Nephron (organoid): ENCODE data around the gene PCDHB4.
"Not testable (repeated sequence)": the region's sequence is repeated elsewhere in the genome, so short reads cannot be mapped to it uniquely, and the experiment has no call there.

Experiments
- H3K27ac Mint-ChIP-seq, 3 experiments: 2 replicates each; pipeline ENCODE4 v1.8.0; 2020; ENCODE audit warnings: mixed read lengths in 3 of 3, mild to moderate bottlenecking in 2 of 3, moderate library complexity in 1 of 3
- H3K27me3 Mint-ChIP-seq: 2 replicates; pipeline ENCODE4 v1.8.0; 2021; ENCODE audit warnings: low read depth, mild to moderate bottlenecking, moderate library complexity, mixed read lengths
- H3K36me3 Mint-ChIP-seq: 2 replicates; pipeline ENCODE4 v1.8.0; 2020; ENCODE audit warnings: low read depth, mixed read lengths
- H3K4me1 Mint-ChIP-seq: 2 replicates; pipeline ENCODE4 v1.8.0; 2020; ENCODE audit warnings: mixed read lengths
- H3K4me3 Mint-ChIP-seq, 3 experiments: 2 replicates each; pipeline ENCODE4 v1.8.0; 2020; ENCODE audit warnings: mild to moderate bottlenecking in 3 of 3, mixed read lengths in 3 of 3, moderate library complexity in 2 of 3
- H3K9me3 Mint-ChIP-seq: 2 replicates; pipeline ENCODE4 v1.8.0; 2020; ENCODE audit warnings: mixed read lengths
- CTCF ChIP-seq, 3 experiments: fragments of 200-600 bp; sonication (generic); IDR thresholded peaks; one replicate each; pipeline ENCODE4 v1.5.0; 2021; ENCODE audit warnings: antibody characterized with exemption in 3 of 3; ENCODE audit not compliant: unreplicated experiment in 3 of 3

PCDHB4 gene

DNA sequence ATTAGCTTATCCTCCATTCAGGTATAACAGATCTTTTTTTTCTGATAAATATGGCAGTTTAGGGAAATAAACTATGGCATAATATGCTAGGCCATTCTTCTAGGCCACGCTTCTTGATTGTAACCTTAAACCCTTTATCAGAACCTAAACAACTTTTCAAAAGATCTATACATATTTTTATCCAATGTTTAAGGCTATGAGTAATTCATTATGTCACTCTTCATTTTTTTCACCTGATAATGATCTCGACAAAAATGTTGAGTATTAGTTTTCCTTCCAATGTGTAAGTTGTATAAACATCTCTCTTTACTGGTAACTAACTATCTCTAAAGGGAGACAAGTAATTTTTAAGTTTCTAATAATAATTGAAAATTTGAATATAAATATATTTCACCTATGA lies 2.4 kb upstream of the PCDHB4 start:
- no peak for TF ChIP-seq CTCF (IDR thresholded peaks at IDR 0.05; ENCODE audit: unreplicated experiment in 3 of 3)
- peaks cover 82% of the 10 kb centered on the region for H3K36me3 Mint-ChIP-seq
- no peak overlapping the region for H3K4me3 Mint-ChIP-seq
- H3K4me1 Mint-ChIP-seq = no peaks in the 10 kb centered on the region
- H3K9me3 Mint-ChIP-seq = peaks cover 70% of the 10 kb centered on the region
- H3K27me3 Mint-ChIP-seq = peaks cover 4% of the 10 kb centered on the region
- no peak overlapping the region for H3K27ac Mint-ChIP-seq

DNA sequence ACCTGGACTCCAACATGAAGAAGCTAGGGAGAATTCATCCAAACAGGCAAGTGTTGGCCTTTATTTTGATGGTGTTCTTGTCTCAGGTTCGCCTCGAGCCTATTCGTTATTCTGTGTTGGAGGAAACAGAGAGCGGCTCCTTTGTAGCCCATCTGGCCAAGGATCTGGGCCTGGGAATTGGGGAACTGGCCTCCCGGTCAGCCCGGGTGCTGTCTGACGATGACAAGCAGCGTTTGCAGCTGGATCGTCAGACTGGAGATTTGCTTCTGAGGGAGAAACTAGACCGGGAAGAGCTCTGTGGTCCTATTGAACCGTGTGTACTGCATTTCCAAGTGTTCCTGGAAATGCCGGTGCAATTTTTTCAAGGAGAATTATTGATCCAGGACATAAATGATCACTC lies 367 bp downstream of the PCDHB4 start:
- no peak for TF ChIP-seq CTCF (IDR thresholded peaks at IDR 0.05; ENCODE audit: unreplicated experiment in 3 of 3)
- H3K27me3 Mint-ChIP-seq = peaks cover 4% of the 10 kb centered on the region
- H3K36me3 Mint-ChIP-seq = peaks cover 75% of the 10 kb centered on the region
- H3K4me1 Mint-ChIP-seq = no peaks in the 10 kb centered on the region
- H3K4me3 Mint-ChIP-seq = no peak overlapping the region
- H3K9me3 Mint-ChIP-seq = peaks cover 57% of the 10 kb centered on the region
- H3K27ac Mint-ChIP-seq = no peak overlapping the region

DNA sequence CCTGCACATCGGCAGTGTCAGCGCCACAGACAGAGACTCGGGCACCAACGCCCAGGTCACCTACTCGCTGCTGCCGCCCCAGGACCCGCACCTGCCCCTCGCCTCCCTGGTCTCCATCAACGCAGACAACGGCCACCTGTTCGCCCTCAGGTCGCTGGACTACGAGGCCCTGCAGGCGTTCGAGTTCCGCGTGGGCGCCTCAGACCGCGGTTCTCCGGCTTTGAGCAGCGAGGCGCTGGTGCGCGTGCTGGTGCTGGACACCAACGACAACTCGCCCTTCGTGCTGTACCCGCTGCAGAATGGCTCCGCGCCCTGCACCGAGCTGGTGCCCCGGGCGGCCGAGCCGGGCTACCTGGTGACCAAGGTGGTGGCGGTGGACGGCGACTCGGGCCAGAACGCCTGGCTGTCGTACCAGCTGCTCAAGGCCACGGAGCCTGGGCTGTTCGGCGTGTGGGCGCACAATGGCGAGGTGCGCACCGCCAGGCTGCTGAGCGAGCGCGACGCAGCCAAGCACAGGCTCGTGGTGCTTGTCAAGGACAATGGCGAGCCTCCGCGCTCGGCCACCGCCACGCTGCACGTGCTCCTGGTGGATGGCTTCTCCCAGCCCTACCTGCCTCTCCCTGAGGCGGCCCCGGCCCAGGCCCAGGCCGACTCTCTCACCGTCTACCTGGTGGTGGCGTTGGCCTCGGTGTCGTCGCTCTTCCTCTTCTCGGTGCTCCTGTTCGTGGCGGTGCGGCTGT lies 1.9 kb downstream of the PCDHB4 start:
- peaks cover 61% of the 10 kb centered on the region for H3K9me3 Mint-ChIP-seq
- peaks cover 77% of the 10 kb centered on the region for H3K36me3 Mint-ChIP-seq
- not testable (repeated sequence) for H3K4me1 Mint-ChIP-seq, H3K4me3 Mint-ChIP-seq, H3K27me3 Mint-ChIP-seq, H3K27ac Mint-ChIP-seq

- Mint-ChIP-seq H3K27me3 (peaks cover 4% of the 10 kb centered on the region), H3K27ac (no peak overlapping the region), H3K4me1 (no peaks in the 10 kb centered on the region), H3K9me3 (peaks cover 65% of the 10 kb centered on the region), H3K4me3 (no peak overlapping the region), H3K36me3 (peaks cover 78% of the 10 kb centered on the region)
- no peak for TF ChIP-seq CTCF (IDR thresholded peaks at IDR 0.05; ENCODE audit: unreplicated experiment in 3 of 3)
These were observed 5.7 kb downstream of the PCDHB4 start for GRCh38 chr5:141127305-141127704.

GRCh38 chr5:141135030-141135717 lies 13.6 kb downstream of the PCDHB4 start, which contains the start of gene PCDHB5:
PCDHB5 (plus strand) TSS chr5:141135206; CDS start chr5:141135435, 229 bp downstream.
- Mint-ChIP-seq H3K4me1 (no peaks in the 10 kb centered on the region), H3K9me3 (peaks cover 81% of the 10 kb centered on the region), H3K4me3 (peak within 1 kb of the TSS; percentile 85 to 90 (median 86)), H3K27ac (peak within 1 kb of the TSS; percentile 72 to 96 (median 94)), H3K27me3 (no peaks in the 10 kb centered on the region), H3K36me3 (peaks cover 86% of the 10 kb centered on the region)
- peak in 1 of 3 experiments; percentile 13 for TF ChIP-seq CTCF (IDR thresholded peaks at IDR 0.05; ENCODE audit: unreplicated experiment in 3 of 3)

DNA sequence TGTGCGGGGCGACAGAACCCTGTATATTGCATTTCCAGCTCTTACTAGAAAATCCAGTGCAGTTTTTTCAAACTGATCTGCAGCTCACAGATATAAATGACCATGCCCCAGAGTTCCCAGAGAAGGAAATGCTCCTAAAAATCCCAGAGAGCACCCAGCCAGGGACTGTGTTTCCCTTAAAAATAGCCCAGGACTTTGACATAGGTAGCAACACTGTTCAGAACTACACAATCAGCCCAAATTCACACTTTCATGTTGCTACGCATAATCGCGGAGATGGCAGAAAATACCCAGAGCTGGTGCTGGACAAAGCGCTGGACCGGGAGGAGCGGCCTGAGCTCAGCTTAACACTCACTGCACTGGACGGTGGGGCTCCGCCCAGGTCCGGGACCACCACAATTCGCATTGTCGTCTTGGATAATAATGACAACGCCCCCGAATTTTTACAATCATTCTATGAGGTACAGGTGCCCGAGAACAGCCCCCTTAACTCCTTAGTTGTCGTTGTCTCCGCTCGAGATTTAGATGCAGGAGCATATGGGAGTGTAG lies 14.2 kb downstream of the PCDHB4 start:
- H3K36me3 Mint-ChIP-seq = peaks cover 81% of the 10 kb centered on the region
- no peaks in the 10 kb centered on the region for H3K27me3 Mint-ChIP-seq
- peak overlapping the region; percentile 85 to 90 (median 86) for H3K4me3 Mint-ChIP-seq
- H3K4me1 Mint-ChIP-seq = no peaks in the 10 kb centered on the region
- TF ChIP-seq CTCF (IDR thresholded peaks at IDR 0.05; ENCODE audit: unreplicated experiment in 3 of 3) = no peak
- H3K9me3 Mint-ChIP-seq = peaks cover 79% of the 10 kb centered on the region
- H3K27ac Mint-ChIP-seq = peak overlapping the region in 2 of 3 experiments; percentile 94 to 96

DNA sequence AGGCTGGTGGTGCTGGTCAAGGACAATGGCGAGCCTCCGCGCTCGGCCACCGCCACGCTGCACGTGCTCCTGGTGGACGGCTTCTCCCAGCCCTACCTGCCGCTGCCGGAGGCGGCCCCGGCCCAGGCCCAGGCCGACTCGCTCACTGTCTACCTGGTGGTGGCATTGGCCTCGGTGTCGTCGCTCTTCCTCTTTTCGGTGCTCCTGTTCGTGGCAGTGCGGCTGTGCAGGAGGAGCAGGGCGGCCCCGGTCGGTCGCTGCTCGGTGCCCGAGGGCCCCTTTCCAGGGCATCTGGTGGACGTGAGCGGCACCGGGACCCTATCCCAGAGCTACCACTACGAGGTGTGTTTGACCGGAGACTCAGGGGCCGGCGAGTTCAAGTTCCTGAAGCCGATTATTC lies 15.7 kb downstream of the PCDHB4 start:
- H3K4me3 Mint-ChIP-seq, H3K4me1 Mint-ChIP-seq, H3K27ac Mint-ChIP-seq: not testable (repeated sequence)

More for the DNA sequence above, 15.7 kb downstream of the PCDHB4 start:
- Mint-ChIP-seq H3K9me3 (peaks cover 73% of the 10 kb centered on the region), H3K36me3 (peaks cover 75% of the 10 kb centered on the region)
- not testable (repeated sequence) for H3K27me3 Mint-ChIP-seq
